PFSK-1 (cell line): Measurements from ENCODE around the gene EIF4EBP2.

ENCODE experiments used
- POLR2AphosphoS5 ChIP-seq: IDR thresholded peaks from 2 replicates; pipeline ENCODE4 v1.6.1; 2012; ENCODE audit warnings: low read depth, mild to moderate bottlenecking, control low read depth, low read length, moderate library complexity
- TF ChIP-seq, protein P1 (sequence below), 2 experiments: IDR thresholded peaks; 2 replicates each; pipeline versions ENCODE4 v1.6.1 to v1.8.0; 2011 to 2012; ENCODE audit warnings: low read depth in 2 of 2, low read length in 2 of 2, control low read depth in 1 of 2, inconsistent platforms in 1 of 2, mild to moderate bottlenecking in 1 of 2, moderate library complexity in 1 of 2; ENCODE audit not compliant: insufficient read depth in 1 of 2

DNA sequence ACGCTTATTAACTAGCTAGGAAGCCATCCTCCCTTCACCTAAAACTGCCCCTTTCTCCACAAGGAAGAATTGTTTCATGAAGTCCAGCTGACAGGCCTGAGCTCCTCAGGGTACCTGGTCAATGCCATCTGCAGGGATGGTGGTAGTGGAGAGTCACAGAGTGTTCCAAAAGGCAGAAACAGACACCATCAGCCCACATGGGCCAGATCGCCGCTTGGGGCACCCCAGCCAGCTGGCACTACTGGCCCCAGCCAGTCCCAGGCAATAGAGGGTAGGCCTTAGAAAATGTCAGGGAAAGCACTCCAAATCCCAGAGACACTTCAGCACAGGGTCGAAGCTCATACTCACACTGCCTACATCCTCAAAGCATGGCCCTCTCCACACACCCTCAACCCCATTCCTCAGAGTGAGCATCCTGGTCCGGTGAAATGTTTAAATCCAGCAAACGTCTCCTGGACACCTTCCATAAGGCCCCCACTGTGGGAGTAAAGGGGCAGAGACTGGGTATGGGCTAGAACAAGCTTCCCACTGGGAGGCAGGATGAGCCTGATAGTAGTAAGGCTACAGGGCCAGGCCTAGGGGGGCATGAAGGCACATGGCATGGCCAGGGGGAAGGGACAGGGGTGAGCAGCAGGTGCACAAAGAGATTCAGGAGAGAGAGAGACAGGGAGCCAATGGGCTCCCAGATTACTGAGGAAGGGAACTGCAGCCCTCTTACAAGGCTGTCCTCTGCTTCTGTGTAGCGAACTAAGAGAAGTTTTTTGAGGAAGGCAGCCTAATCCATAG, 23.4 kb upstream of the EIF4EBP2 start:
- TF ChIP-seq, protein P1, sequence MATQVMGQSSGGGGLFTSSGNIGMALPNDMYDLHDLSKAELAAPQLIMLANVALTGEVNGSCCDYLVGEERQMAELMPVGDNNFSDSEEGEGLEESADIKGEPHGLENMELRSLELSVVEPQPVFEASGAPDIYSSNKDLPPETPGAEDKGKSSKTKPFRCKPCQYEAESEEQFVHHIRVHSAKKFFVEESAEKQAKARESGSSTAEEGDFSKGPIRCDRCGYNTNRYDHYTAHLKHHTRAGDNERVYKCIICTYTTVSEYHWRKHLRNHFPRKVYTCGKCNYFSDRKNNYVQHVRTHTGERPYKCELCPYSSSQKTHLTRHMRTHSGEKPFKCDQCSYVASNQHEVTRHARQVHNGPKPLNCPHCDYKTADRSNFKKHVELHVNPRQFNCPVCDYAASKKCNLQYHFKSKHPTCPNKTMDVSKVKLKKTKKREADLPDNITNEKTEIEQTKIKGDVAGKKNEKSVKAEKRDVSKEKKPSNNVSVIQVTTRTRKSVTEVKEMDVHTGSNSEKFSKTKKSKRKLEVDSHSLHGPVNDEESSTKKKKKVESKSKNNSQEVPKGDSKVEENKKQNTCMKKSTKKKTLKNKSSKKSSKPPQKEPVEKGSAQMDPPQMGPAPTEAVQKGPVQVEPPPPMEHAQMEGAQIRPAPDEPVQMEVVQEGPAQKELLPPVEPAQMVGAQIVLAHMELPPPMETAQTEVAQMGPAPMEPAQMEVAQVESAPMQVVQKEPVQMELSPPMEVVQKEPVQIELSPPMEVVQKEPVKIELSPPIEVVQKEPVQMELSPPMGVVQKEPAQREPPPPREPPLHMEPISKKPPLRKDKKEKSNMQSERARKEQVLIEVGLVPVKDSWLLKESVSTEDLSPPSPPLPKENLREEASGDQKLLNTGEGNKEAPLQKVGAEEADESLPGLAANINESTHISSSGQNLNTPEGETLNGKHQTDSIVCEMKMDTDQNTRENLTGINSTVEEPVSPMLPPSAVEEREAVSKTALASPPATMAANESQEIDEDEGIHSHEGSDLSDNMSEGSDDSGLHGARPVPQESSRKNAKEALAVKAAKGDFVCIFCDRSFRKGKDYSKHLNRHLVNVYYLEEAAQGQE (IDR thresholded peaks at IDR 0.05; ENCODE audit: insufficient read depth in 1 of 2, low read depth in 2 of 2, low read length in 2 of 2): no peak
- no peak for TF ChIP-seq POLR2AphosphoS5
